Calu3 (cell line): ENCODE results near the gene CPEB1. TPM values are rescaled to one million over a fixed set of nuclear protein-coding genes. Genes with fewer than 3 reads are reported as not detected.

Experiments used
- BruUV-seq: library from RNA; stranded (reverse); fragments of 400-500 nt; replicated peaks from 2 replicates; lab custom pipeline; 2021; lab: Mats Ljungman, UMichigan
- CTCF ChIA-PET: fragments of 300-600 bp; sonication (Branson Sonifier 250); formaldehyde crosslinking; loops from one replicate; lab custom pipeline; 2022; ENCODE audit warnings: antibody characterized with exemption; lab: Charles Lee
- DNase-seq: peaks from one replicate; pipeline ENCODE4 v3.0.0; 2022
- H3K27ac Mint-ChIP-seq: one replicate; pipeline ENCODE4 v1.8.0; 2022; ENCODE audit warnings: mixed read lengths; ENCODE audit not compliant: unreplicated experiment
- H3K27me3 Mint-ChIP-seq: one replicate; pipeline ENCODE4 v1.8.0; 2022; ENCODE audit warnings: mixed read lengths; ENCODE audit not compliant: unreplicated experiment
- H3K36me3 Mint-ChIP-seq: one replicate; pipeline ENCODE4 v1.8.0; 2022; ENCODE audit warnings: mild to moderate bottlenecking, moderate library complexity, mixed read lengths; ENCODE audit not compliant: insufficient read depth, unreplicated experiment
- H3K4me1 Mint-ChIP-seq: one replicate; pipeline ENCODE4 v1.8.0; 2022; ENCODE audit warnings: mild to moderate bottlenecking, low read depth, mixed read lengths; ENCODE audit not compliant: unreplicated experiment
- H3K4me3 Mint-ChIP-seq: one replicate; pipeline ENCODE4 v1.8.0; 2022; ENCODE audit warnings: mild to moderate bottlenecking, low read depth, moderate library complexity, mixed read lengths; ENCODE audit not compliant: unreplicated experiment
- H3K9me3 Mint-ChIP-seq: one replicate; pipeline ENCODE4 v1.8.0; 2022; ENCODE audit warnings: low read depth, mixed read lengths; ENCODE audit not compliant: unreplicated experiment
- CTCF ChIP-seq: fragments of 200-600 bp; IDR thresholded peaks from one replicate; pipeline ENCODE4 v1.8.0; 2022; ENCODE audit warnings: antibody characterized with exemption; ENCODE audit not compliant: unreplicated experiment
- intact Hi-C: fragments of 100-400 bp; cut with micrococcal nuclease; formaldehyde crosslinking; loops from one replicate; pipeline ENCODE4 v1.10.0; 2022; ENCODE audit not compliant: unreplicated experiment
- total RNA-seq: library from RNA; stranded (reverse); gene quantifications from 2 replicates; pipeline ENCODE4 v1.2.3, GENCODE V29; 2022

CPEB1 gene
- total RNA-seq, 1 experiment from 2014 or later = 5.3 TPM

GRCh38 chr15:82624008-82624407 lies 23.2 kb downstream of the CPEB1 start:
- Mint-ChIP-seq H3K36me3 (no peaks in the 10 kb centered on the region), H3K27me3 (no peaks in the 10 kb centered on the region), H3K27ac (no peak overlapping the region), H3K4me3 (no peak overlapping the region), H3K4me1 (peaks cover 10% of the 10 kb centered on the region), H3K9me3 (no peaks in the 10 kb centered on the region)
- no peak for DNase-seq
- no TSS peak for BruUV-seq
- CTCF ChIA-PET = interaction anchor here (0.7 to 1.1 kb wide), 2 partner anchors 12 to 17 kb away, joined by 3 to 4 read pairs; no protein-coding TSS in a partner anchor
- intact Hi-C loops = no loop called here
- TF ChIP-seq CTCF = no peak

DNA sequence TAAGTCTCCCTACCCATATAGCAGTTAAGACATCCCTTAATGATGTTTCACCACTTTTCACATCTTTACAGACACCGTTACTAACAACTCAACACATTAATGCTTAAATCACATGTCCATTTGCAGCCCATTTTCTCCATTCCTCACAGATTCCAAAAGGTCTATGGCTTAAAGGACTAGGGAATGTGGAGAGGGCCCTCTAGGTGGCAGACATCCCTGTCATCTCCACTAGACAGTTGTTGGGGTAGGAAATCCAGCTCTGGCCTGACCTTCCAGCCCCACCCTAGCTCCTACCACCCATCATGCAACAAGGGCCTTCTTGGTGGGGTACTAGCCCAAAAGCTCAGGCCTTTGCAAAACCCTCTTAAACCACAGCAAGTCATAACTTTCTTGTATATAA lies 25.2 kb downstream of the CPEB1 start:
- BruUV-seq = no TSS peak
- no peaks in the 10 kb centered on the region for H3K36me3 Mint-ChIP-seq
- CTCF ChIA-PET = no interaction called here
- TF ChIP-seq CTCF = no peak
- no peak overlapping the region for H3K27ac Mint-ChIP-seq
- H3K27me3 Mint-ChIP-seq = no peaks in the 10 kb centered on the region
- peaks cover 10% of the 10 kb centered on the region for H3K4me1 Mint-ChIP-seq
- intact Hi-C loops = no loop called here
- no peak for DNase-seq
- H3K9me3 Mint-ChIP-seq = no peaks in the 10 kb centered on the region
- H3K4me3 Mint-ChIP-seq = no peak overlapping the region

DNA sequence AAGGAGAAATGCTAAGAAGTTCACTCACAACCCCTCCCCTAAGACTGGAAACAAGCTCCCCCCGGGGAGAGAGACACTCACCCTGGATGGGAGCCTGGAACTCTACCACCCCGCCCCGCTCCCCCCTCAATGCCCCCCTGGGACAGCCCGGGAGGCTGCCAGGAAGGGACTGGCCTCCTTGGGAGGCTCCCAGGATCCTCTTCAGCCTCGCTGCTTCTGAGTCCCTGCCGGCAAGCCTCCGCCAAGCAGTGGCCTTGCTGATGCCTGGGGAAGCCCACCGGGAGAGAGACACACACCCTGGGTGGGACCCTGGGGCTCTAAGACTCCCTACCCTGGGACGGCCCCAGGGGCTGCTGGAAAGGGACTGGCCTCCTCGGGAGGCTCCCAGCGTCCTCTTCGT lies 33.4 kb downstream of the CPEB1 start:
- BruUV-seq = no TSS peak
- no peaks in the 10 kb centered on the region for H3K4me1 Mint-ChIP-seq
- no peaks in the 10 kb centered on the region for H3K36me3 Mint-ChIP-seq
- TF ChIP-seq CTCF = no peak
- no peak for DNase-seq
- H3K9me3 Mint-ChIP-seq = no peaks in the 10 kb centered on the region
- CTCF ChIA-PET = interaction anchor here (0.5 kb wide), 1 partner anchor 55 kb away, joined by 3 read pairs; no protein-coding TSS in a partner anchor
- no peak overlapping the region for H3K27ac Mint-ChIP-seq
- H3K27me3 Mint-ChIP-seq = no peaks in the 10 kb centered on the region
- intact Hi-C loops = no loop called here
- no peak overlapping the region for H3K4me3 Mint-ChIP-seq

DNA sequence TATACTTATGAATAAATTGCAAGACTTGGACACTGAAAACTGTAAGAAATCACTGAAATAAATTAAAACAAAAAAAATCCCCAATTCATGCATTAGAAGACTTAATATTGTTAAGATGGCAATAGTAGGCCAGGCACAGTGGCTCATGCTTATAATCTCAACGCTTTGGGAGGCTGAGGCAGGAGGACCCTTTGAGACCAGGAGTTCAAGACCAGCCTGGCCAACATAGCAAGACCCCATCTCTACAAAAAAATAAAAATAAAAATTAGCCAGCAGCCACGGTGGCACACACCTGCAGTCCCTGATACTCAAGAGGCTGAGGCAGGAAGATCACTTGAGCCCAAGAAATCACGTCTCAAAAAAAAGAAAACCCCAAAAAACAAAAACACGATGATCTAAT lies 35.8 kb downstream of the CPEB1 start:
- no peak for TF ChIP-seq CTCF
- DNase-seq = no peak
- H3K4me1 Mint-ChIP-seq = no peaks in the 10 kb centered on the region
- intact Hi-C loops = no loop called here
- H3K27ac Mint-ChIP-seq = no peak overlapping the region
- H3K9me3 Mint-ChIP-seq = no peaks in the 10 kb centered on the region
- BruUV-seq = no TSS peak
- no peak overlapping the region for H3K4me3 Mint-ChIP-seq
- no peaks in the 10 kb centered on the region for H3K27me3 Mint-ChIP-seq
- CTCF ChIA-PET = interaction anchor here (1.5 kb wide), 1 partner anchor 13 kb away, joined by 4 read pairs; no protein-coding TSS in a partner anchor
- no peaks in the 10 kb centered on the region for H3K36me3 Mint-ChIP-seq
